Sigmoid colon (tissue), 4 donors: ENCODE data around the gene ICOS.

Experiments used
- POLR2A ChIP-seq, 2 donors: fragments of 450-650 bp; IDR thresholded peaks; one replicate each; pipeline ENCODE4 v1.6.1; 2016; ENCODE audit warnings: antibody characterized with exemption in 2 of 2, mild to moderate bottlenecking in 2 of 2, moderate library complexity in 2 of 2
- POLR2AphosphoS5 ChIP-seq, 4 donors: sonication (generic); formaldehyde crosslinking; IDR thresholded peaks; one replicate each; pipeline ENCODE4 v1.6.1; 2017; ENCODE audit warnings: antibody characterized with exemption in 4 of 4
- TF ChIP-seq, protein P1 (sequence below), 4 experiments: fragments of 450-650 bp in 3 of 4; fragments of 200-600 bp in 1 of 4; IDR thresholded peaks; one replicate each; pipeline ENCODE4 v1.5.1; 2016 to 2019; ENCODE audit warnings: antibody characterized with exemption in 4 of 4, mild to moderate bottlenecking in 3 of 4, moderate library complexity in 2 of 4

DNA sequence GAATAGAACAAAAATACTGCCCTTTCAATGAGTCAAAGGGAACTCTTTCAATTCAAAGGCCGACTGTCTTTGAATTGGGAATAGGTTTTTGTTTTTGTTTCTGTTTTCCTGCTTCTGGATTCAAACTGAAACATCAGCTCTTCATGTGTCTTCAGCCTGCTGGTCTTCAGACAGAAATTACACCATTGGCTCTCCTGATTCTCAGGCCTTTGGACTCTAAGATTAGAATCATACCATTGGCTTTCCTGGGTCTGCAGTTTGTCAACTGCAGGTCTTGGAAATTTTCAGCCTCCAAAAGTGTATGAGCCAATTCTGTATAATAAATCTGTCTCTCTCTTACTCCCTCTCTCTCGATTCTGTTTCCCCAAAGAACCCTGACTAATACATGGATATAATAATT lies 37.9 kb upstream of the ICOS start:
- TF ChIP-seq POLR2AphosphoS5 (IDR thresholded peaks at IDR 0.05) (peak; percentile 59 to 80 (median 71)), POLR2A (IDR thresholded peaks at IDR 0.05) (no peak)
- TF ChIP-seq, protein P1, sequence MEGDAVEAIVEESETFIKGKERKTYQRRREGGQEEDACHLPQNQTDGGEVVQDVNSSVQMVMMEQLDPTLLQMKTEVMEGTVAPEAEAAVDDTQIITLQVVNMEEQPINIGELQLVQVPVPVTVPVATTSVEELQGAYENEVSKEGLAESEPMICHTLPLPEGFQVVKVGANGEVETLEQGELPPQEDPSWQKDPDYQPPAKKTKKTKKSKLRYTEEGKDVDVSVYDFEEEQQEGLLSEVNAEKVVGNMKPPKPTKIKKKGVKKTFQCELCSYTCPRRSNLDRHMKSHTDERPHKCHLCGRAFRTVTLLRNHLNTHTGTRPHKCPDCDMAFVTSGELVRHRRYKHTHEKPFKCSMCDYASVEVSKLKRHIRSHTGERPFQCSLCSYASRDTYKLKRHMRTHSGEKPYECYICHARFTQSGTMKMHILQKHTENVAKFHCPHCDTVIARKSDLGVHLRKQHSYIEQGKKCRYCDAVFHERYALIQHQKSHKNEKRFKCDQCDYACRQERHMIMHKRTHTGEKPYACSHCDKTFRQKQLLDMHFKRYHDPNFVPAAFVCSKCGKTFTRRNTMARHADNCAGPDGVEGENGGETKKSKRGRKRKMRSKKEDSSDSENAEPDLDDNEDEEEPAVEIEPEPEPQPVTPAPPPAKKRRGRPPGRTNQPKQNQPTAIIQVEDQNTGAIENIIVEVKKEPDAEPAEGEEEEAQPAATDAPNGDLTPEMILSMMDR (IDR thresholded peaks at IDR 0.05): no peak
